B cell (primary cell): ENCODE results near the gene AKT1.

Source experiments
- EZH2 ChIP-seq: IDR thresholded peaks from 2 replicates; pipeline ENCODE4 v1.6.1; 2012; ENCODE audit warnings: borderline replicate concordance, low read depth, mild to moderate bottlenecking, moderate library complexity, low read length; ENCODE audit not compliant: insufficient read depth, poor library complexity, severe bottlenecking
- TF ChIP-seq, protein P1 (sequence below): fragments of 200-600 bp; IDR thresholded peaks from one replicate; pipeline ENCODE4 v1.8.0; 2022; ENCODE audit warnings: antibody characterized with exemption, mild to moderate bottlenecking

DNA sequence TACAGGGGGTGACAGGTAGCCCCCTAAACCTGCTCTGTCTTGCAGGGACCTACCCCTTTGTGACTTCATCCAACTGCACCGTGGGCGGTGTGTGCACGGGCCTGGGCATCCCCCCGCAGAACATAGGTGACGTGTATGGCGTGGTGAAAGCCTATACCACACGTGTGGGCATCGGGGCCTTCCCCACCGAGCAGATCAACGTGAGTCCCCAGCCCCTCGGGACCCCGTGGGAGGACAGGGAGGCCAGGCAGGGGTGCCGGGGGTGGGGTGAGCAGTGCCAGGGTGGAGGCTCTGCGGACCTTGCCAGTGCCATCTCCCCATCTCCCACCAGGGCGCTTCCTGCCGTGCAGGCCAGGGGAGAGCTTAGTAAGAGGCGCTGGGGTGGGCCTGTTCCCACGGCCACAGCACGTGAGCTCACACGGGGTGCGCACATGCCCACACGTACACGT, 53.7 kb downstream of the AKT1 start:
- TF ChIP-seq, protein P1, sequence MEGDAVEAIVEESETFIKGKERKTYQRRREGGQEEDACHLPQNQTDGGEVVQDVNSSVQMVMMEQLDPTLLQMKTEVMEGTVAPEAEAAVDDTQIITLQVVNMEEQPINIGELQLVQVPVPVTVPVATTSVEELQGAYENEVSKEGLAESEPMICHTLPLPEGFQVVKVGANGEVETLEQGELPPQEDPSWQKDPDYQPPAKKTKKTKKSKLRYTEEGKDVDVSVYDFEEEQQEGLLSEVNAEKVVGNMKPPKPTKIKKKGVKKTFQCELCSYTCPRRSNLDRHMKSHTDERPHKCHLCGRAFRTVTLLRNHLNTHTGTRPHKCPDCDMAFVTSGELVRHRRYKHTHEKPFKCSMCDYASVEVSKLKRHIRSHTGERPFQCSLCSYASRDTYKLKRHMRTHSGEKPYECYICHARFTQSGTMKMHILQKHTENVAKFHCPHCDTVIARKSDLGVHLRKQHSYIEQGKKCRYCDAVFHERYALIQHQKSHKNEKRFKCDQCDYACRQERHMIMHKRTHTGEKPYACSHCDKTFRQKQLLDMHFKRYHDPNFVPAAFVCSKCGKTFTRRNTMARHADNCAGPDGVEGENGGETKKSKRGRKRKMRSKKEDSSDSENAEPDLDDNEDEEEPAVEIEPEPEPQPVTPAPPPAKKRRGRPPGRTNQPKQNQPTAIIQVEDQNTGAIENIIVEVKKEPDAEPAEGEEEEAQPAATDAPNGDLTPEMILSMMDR, result no peak
- no peak for TF ChIP-seq EZH2
